ENCODE data around the gene DNAJC18. TPM values are rescaled to one million over a fixed set of nuclear protein-coding genes. Genes with fewer than 3 reads are reported as not detected.

DNAJC18 gene
- total RNA-seq, 1 experiment from 2014 or later: 6.7 TPM

DNA sequence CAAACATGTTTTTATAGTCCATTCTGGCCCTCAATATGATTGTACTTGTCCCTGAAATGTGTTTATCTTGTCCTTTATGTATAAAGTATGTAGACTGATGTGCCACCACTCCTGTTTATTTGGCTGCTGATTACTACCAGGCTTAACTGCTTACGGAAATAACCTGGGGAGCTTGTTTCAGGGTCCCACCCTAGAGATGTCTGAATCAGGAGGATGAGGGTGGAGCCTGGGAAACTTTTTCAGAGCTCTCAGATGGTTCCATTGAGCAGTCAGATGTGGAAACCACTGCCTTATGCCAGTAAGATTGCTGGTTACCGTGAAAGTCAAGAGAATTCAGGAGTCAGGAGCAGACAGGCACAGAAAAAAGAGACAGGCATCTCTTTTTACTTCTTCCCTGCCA, 75.4 kb downstream of the DNAJC18 start:
- H3K36me3 Mint-ChIP-seq (ENCODE audit: insufficient read depth, unreplicated experiment): peaks cover 55% of the 10 kb centered on the region
- H3K4me1 Mint-ChIP-seq (ENCODE audit: low read depth, unreplicated experiment): no peaks in the 10 kb centered on the region
- TF ChIP-seq, protein P1, sequence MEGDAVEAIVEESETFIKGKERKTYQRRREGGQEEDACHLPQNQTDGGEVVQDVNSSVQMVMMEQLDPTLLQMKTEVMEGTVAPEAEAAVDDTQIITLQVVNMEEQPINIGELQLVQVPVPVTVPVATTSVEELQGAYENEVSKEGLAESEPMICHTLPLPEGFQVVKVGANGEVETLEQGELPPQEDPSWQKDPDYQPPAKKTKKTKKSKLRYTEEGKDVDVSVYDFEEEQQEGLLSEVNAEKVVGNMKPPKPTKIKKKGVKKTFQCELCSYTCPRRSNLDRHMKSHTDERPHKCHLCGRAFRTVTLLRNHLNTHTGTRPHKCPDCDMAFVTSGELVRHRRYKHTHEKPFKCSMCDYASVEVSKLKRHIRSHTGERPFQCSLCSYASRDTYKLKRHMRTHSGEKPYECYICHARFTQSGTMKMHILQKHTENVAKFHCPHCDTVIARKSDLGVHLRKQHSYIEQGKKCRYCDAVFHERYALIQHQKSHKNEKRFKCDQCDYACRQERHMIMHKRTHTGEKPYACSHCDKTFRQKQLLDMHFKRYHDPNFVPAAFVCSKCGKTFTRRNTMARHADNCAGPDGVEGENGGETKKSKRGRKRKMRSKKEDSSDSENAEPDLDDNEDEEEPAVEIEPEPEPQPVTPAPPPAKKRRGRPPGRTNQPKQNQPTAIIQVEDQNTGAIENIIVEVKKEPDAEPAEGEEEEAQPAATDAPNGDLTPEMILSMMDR (IDR thresholded peaks at IDR 0.05; ENCODE audit: unreplicated experiment): no peak
- BruUV-seq (replicated peaks): no TSS peak
- CTCF ChIA-PET: interaction anchor here (0.6 kb wide), 1 partner anchor 51 kb away, joined by 3 read pairs; no protein-coding TSS in a partner anchor
- peak overlapping the region; percentile 40 for H3K27ac Mint-ChIP-seq (ENCODE audit: unreplicated experiment)
- no peaks in the 10 kb centered on the region for H3K27me3 Mint-ChIP-seq (ENCODE audit: unreplicated experiment)
- DNase-seq: no peak
- intact Hi-C loops (cut with micrococcal nuclease; ENCODE audit: unreplicated experiment): no loop called here
- no peak overlapping the region for H3K4me3 Mint-ChIP-seq (ENCODE audit: low read depth, unreplicated experiment)
- no peaks in the 10 kb centered on the region for H3K9me3 Mint-ChIP-seq (ENCODE audit: low read depth, unreplicated experiment)

DNA sequence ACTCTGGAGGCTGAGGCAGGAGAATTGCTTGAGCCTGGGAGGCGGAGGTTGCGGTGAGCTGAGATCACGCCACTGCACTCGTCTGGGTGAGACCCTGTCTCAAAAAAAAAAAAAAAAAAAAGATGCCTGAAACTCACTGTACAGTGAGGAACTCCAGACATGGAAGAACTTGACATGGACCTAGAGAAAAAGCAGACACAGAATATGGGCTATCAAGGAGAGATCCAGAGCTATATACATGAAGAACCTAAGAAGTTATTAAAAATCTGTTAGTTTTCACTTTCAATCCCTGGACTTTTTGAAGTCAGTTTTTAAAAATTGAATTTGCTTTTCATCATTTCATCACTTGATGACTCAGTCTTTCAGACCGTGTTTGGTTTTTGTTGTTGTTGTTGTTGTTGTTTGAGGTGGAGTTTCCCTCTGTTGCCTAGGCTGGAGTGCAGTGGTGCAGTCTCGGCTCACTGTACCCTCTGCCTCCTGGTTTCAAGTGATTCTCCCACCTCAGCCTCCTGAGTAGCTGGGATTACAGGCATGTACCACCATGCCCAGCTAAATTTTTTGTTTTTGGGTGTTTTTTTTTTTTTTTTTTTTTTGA, 77.4 kb downstream of the DNAJC18 start:
- peaks cover 50% of the 10 kb centered on the region for H3K36me3 Mint-ChIP-seq (ENCODE audit: insufficient read depth, unreplicated experiment)
- CTCF ChIA-PET: interaction anchor here (1.1 kb wide), 1 partner anchor 20 kb away, joined by 5 read pairs; no protein-coding TSS in a partner anchor

DNA sequence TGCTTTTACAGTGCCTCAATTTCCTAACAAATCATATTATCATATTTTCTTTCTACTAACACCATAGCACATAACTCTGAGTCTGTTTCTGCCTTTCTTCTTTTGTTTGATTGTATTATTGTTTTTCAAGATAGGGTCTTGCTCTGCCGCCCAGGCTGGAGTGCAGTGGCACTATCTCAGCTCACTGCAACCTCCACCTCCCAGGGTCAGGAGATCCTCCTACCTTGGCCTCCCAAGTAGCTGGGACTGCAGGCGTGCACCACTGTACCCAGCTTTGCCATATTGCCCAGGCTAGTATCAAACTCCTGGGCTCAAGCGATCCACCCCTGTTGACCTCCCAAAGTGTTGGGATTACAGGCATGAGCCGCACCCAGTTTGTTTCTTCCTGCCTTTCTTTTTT, 78.9 kb downstream of the DNAJC18 start:
- no peaks in the 10 kb centered on the region for H3K9me3 Mint-ChIP-seq (ENCODE audit: low read depth, unreplicated experiment)
- no TSS peak for BruUV-seq (replicated peaks)
- H3K4me1 Mint-ChIP-seq (ENCODE audit: low read depth, unreplicated experiment): no peaks in the 10 kb centered on the region
- no peak overlapping the region for H3K4me3 Mint-ChIP-seq (ENCODE audit: low read depth, unreplicated experiment)
- CTCF ChIA-PET: no interaction called here
- DNase-seq: no peak
- peaks cover 34% of the 10 kb centered on the region for H3K36me3 Mint-ChIP-seq (ENCODE audit: insufficient read depth, unreplicated experiment)
- TF ChIP-seq, protein P1 (IDR thresholded peaks at IDR 0.05; ENCODE audit: unreplicated experiment): no peak
- intact Hi-C loops (cut with micrococcal nuclease; ENCODE audit: unreplicated experiment): no loop called here
- no peak overlapping the region for H3K27ac Mint-ChIP-seq (ENCODE audit: unreplicated experiment)
- no peaks in the 10 kb centered on the region for H3K27me3 Mint-ChIP-seq (ENCODE audit: unreplicated experiment)

More for the DNA sequence above, 77.4 kb downstream of the DNAJC18 start:
- H3K27me3 Mint-ChIP-seq (ENCODE audit: unreplicated experiment): no peaks in the 10 kb centered on the region
- H3K4me3 Mint-ChIP-seq (ENCODE audit: low read depth, unreplicated experiment): no peak overlapping the region
- H3K4me1 Mint-ChIP-seq (ENCODE audit: low read depth, unreplicated experiment): no peaks in the 10 kb centered on the region
- TF ChIP-seq, protein P1 (IDR thresholded peaks at IDR 0.05; ENCODE audit: unreplicated experiment): no peak
- no peaks in the 10 kb centered on the region for H3K9me3 Mint-ChIP-seq (ENCODE audit: low read depth, unreplicated experiment)
- no TSS peak for BruUV-seq (replicated peaks)
- DNase-seq: no peak
- no peak overlapping the region for H3K27ac Mint-ChIP-seq (ENCODE audit: unreplicated experiment)
- intact Hi-C loops (cut with micrococcal nuclease; ENCODE audit: unreplicated experiment): no loop called here

Other genes starting within 250 kb of the DNAJC18 start
- 45.8 and 61.2 TPM in 2 replicates for gene SIL1, start 241.2 kb downstream of the DNAJC18 start, total RNA-seq (2022)
- 228 and 230 TPM in 2 replicates for gene MATR3, start 145.8 kb downstream of the DNAJC18 start, total RNA-seq (2022)
- 73.0 and 81.2 TPM in 2 replicates for gene PAIP2, start 97.7 kb downstream of the DNAJC18 start, total RNA-seq (2022)
- gene SLC23A1, start 56.2 kb downstream of the DNAJC18 start, total RNA-seq (2022): 0.80 and 2.8 TPM in 2 replicates
- gene MZB1, start 49.6 kb downstream of the DNAJC18 start, total RNA-seq (2022): 0.24 TPM in 1 of 2 replicates, not detected in the other
- gene PROB1, start 44.4 kb downstream of the DNAJC18 start, total RNA-seq (2022): 1.9 and 2.4 TPM in 2 replicates
- 5.1 and 6.8 TPM in 2 replicates for gene SPATA24, start 35.4 kb downstream of the DNAJC18 start, total RNA-seq (2022)
- gene ECSCR, start 23.2 kb upstream of the DNAJC18 start, total RNA-seq (2022): not detected in 2 replicates
- not detected in 2 replicates for gene SMIM33, start 31.5 kb upstream of the DNAJC18 start, total RNA-seq (2022)
- 34.1 and 79.6 TPM in 2 replicates for gene STING1, start 43.2 kb upstream of the DNAJC18 start, total RNA-seq (2022)
- gene UBE2D2, start 121.8 kb upstream of the DNAJC18 start, total RNA-seq (2022): 179 and 187 TPM in 2 replicates
- gene CXXC5, start 208.8 kb upstream of the DNAJC18 start, total RNA-seq (2022): 64.1 and 69.1 TPM in 2 replicates